Spleen (tissue), 11 donors: Measurements from ENCODE around the gene LDHA. TPM values are rescaled to one million over a fixed set of nuclear protein-coding genes. Genes with fewer than 3 reads are reported as not detected.
"Not testable (repeated sequence)": the region's sequence is repeated elsewhere in the genome, so short reads cannot be mapped to it uniquely, and the experiment has no call there.

ENCODE experiments used
- DNase-seq: peaks from one replicate; pipeline ENCODE4 v3.0.0-alpha.2; 2020
- H3K27ac ChIP-seq, 8 donors: fragments of 200-600 bp; sonication (generic) in 7 of 8; 1 replicate in 4 of 8; 2 replicates in 4 of 8; pipeline versions ENCODE4 v1.5.0 to v1.8.0; 2016 to 2021; ENCODE audit warnings: inconsistent platforms in 4 of 8, mild to moderate bottlenecking in 4 of 8, moderate library complexity in 1 of 8
- H3K27me3 ChIP-seq, 7 donors: fragments of 200-600 bp; sonication (generic) in 6 of 7; replicated peaks in 1 of 7; 1 replicate in 4 of 7; 2 replicates in 3 of 7; pipeline versions ENCODE4 v1.5.0 to v1.8.0; 2016 to 2021; ENCODE audit warnings: inconsistent platforms in 3 of 7, mild to moderate bottlenecking in 1 of 7
- H3K36me3 ChIP-seq, 6 donors: fragments of 200-600 bp; sonication (generic) in 5 of 6; 1 replicate in 4 of 6; 2 replicates in 2 of 6; pipeline versions ENCODE4 v1.5.0 to v1.8.0; 2016 to 2021; ENCODE audit warnings: inconsistent platforms in 2 of 6
- H3K4me1 ChIP-seq, 6 donors: fragments of 200-600 bp; sonication (generic) in 5 of 6; 1 replicate in 3 of 6; 2 replicates in 3 of 6; pipeline versions ENCODE4 v1.5.0 to v1.8.0; 2016 to 2021; ENCODE audit warnings: inconsistent platforms in 3 of 6
- H3K4me3 ChIP-seq, 8 donors: fragments of 200-600 bp; sonication (generic) in 7 of 8; 1 replicate in 4 of 8; 2 replicates in 4 of 8; pipeline versions ENCODE4 v1.5.0 to v1.8.0; 2016 to 2021; ENCODE audit warnings: inconsistent platforms in 4 of 8, mild to moderate bottlenecking in 4 of 8, moderate library complexity in 2 of 8
- H3K9me3 ChIP-seq, 8 donors: fragments of 200-600 bp; sonication (generic) in 7 of 8; 1 replicate in 4 of 8; 2 replicates in 4 of 8; pipeline versions ENCODE4 v1.5.0 to v1.8.0; 2016 to 2021; ENCODE audit warnings: inconsistent platforms in 4 of 8
- CTCF ChIP-seq, 11 experiments: fragments of 200-600 bp in 7 of 11; fragments of 450-650 bp in 4 of 11; sonication (generic) in 4 of 11; IDR thresholded peaks in 8 of 11; conservative IDR thresholded peaks in 3 of 11; 1 replicate in 7 of 11; 2 replicates in 4 of 11; pipeline versions ENCODE4 v1.4.0 to v1.8.0; 2016 to 2021; ENCODE audit warnings: antibody characterized with exemption in 11 of 11, inconsistent platforms in 4 of 11, mild to moderate bottlenecking in 1 of 11
- POLR2A ChIP-seq, 3 donors: fragments of 450-650 bp; IDR thresholded peaks; one replicate each; pipeline ENCODE4 v1.5.1; 2017; ENCODE audit warnings: antibody characterized with exemption in 3 of 3, mild to moderate bottlenecking in 1 of 3
- POLR2AphosphoS5 ChIP-seq, 3 donors: sonication (generic); formaldehyde crosslinking; IDR thresholded peaks; one replicate each; pipeline ENCODE4 v1.5.1; 2017; ENCODE audit warnings: antibody characterized with exemption in 3 of 3
- WGBS, 5 donors: extraction: QIAGEN DNeasy Blood & Tissue Kit in 3 of 5; methylation state at CpG; one replicate each; pipeline versions ENCODE4 v1.1.5 to v1.1.7; 2013 to 2018; 5-methylcytosine and 5-hydroxymethylcytosine counted together
- intact Hi-C: fragments of 100-400 bp; cut with DNase I; formaldehyde crosslinking; loops from one replicate; pipeline ENCODE4 v1.15.0; 2023; ENCODE audit warnings: low total_unique reads
- polyA plus RNA-seq, 3 donors: library from polyadenylated mRNA; stranded (reverse); fragments of 200-250 nt; gene quantifications; one replicate each; pipeline ENCODE4 v1.2.1, GENCODE V29; 2013
- total RNA-seq, 7 donors: library from RNA; depleted of rRNA in 3 of 7; stranded (reverse); fragments of >200 nt in 3 of 7; fragmentation: NEBNext Ultra II Directional in 4 of 7; extraction: Animal tissue kit (Norgen Biotek cat#: 25700) in 4 of 7; gene quantifications; one replicate each; pipeline versions ENCODE4 v1.1.0 to v1.2.1, GENCODE V29; 2016 to 2021
- donor health status: healthy with polysubstance abuse.
- donor health status: DM: no; HTN: no; CAD: no; lungs with moderate emphysema.
- donor health status: DM: no; HTN: no; CAD: no.
- donor health status: Bipolar disorder and iron deficiency.
- donor health status: healthy.
- donor health status: DM: no; HTN: no; CAD: no.
- donor health status: DM: yes; HTN: yes; CAD: no.

LDHA gene
- total and polyA plus RNA-seq, 10 donors, result 139 to 415 (median 257) TPM

GRCh38 chr11:18394928-18395734 is 768 bp downstream of the LDHA start:
- Histone ChIP-seq H3K27ac (peak overlapping the region; percentile 95 to 99 (median 96)), H3K4me1 (peaks cover 8 to 72% (median 35%) of the 10 kb centered on the region in 6 donors), H3K27me3 (no peaks in the 10 kb centered on the region), H3K4me3 (peak overlapping the region; percentile 86 to 95 (median 92)), H3K9me3 (no peaks in the 10 kb centered on the region), H3K36me3 (peaks cover 0 to 36% (median 34%) of the 10 kb centered on the region in 6 donors)
- 0 to 2% (median 1%) methylated on average over 30 to 36 of the region's 36 CpGs for WGBS, 5 donors
- peak; percentile 78 for DNase-seq
- intact Hi-C loops, result loop anchor here (5.0 kb wide), 1 partner anchor 73 kb away; the partner anchor contains the start of genes GTF2H1 and HPS5
- no peak for TF ChIP-seq POLR2AphosphoS5 (IDR thresholded peaks at IDR 0.05)
- no peak for TF ChIP-seq POLR2A (IDR thresholded peaks at IDR 0.05)
- TF ChIP-seq CTCF (IDR thresholded peaks at IDR 0.05 in 8 of 11, conservative IDR thresholded peaks at IDR 0.05 in 3 of 11), result no peak

- 0% methylated on average over 24 to 46 of the region's 46 CpGs for WGBS, 5 donors
- H3K36me3 ChIP-seq, result peaks cover 2 to 44% (median 41%) of the 10 kb centered on the region in 6 donors
- H3K9me3 ChIP-seq, result no peaks in the 10 kb centered on the region
- H3K4me3 ChIP-seq, result peak overlapping the region; percentile 86 to 95 (median 92)
- intact Hi-C loops, result loop anchor here (5.0 kb wide), 1 partner anchor 74 kb away; the partner anchor contains the start of genes GTF2H1 and HPS5
- no peaks in the 10 kb centered on the region for H3K27me3 ChIP-seq
- peaks cover 8 to 72% (median 35%) of the 10 kb centered on the region in 6 donors for H3K4me1 ChIP-seq
- peak overlapping the region; percentile 95 to 99 (median 96) for H3K27ac ChIP-seq
- DNase-seq, result peak; percentile 99
- TF ChIP-seq POLR2A (IDR thresholded peaks at IDR 0.05), result peak in 2 of 3 donors; percentile 30 to 77
- peak; percentile 94 to 98 (median 97) for TF ChIP-seq POLR2AphosphoS5 (IDR thresholded peaks at IDR 0.05)
- TF ChIP-seq CTCF (IDR thresholded peaks at IDR 0.05 in 8 of 11, conservative IDR thresholded peaks at IDR 0.05 in 3 of 11), result peak in 1 of 11 experiments; percentile 9
Observed at GRCh38 chr11:18395735-18396504, 1.6 kb downstream of the LDHA start.

- Histone ChIP-seq H3K4me3 (no peak overlapping the region), H3K27me3 (no peaks in the 10 kb centered on the region), H3K36me3 (peaks cover 2 to 64% (median 61%) of the 10 kb centered on the region in 6 donors), H3K4me1 (peaks cover 8 to 60% (median 33%) of the 10 kb centered on the region in 6 donors), H3K9me3 (no peaks in the 10 kb centered on the region), H3K27ac (no peak overlapping the region)
- no peak for DNase-seq
- no peak for TF ChIP-seq CTCF (IDR thresholded peaks at IDR 0.05 in 8 of 11, conservative IDR thresholded peaks at IDR 0.05 in 3 of 11)
- no peak for TF ChIP-seq POLR2A (IDR thresholded peaks at IDR 0.05)
- no peak for TF ChIP-seq POLR2AphosphoS5 (IDR thresholded peaks at IDR 0.05)
- intact Hi-C loops, result loop anchor here (5.0 kb wide), 1 partner anchor 76 kb away; the partner anchor contains the start of genes GTF2H1 and HPS5
- WGBS, 5 donors, result 91 to 98% (median 97%) methylated on average over 3 of the region's 3 CpGs
Observed at GRCh38 chr11:18397921-18398320, 3.6 kb downstream of the LDHA start.

GRCh38 chr11:18401077-18401476 is 6.7 kb downstream of the LDHA start:
- H3K27ac ChIP-seq, H3K4me3 ChIP-seq, DNase-seq, intact Hi-C loops, H3K27me3 ChIP-seq, H3K9me3 ChIP-seq: not testable (repeated sequence)
- Histone ChIP-seq H3K4me1 (peaks cover 8 to 37% (median 19%) of the 10 kb centered on the region in 6 donors), H3K36me3 (peaks cover 8 to 96% (median 93%) of the 10 kb centered on the region in 6 donors)
- 94 to 99% (median 96%) methylated on average over 9 of the region's 9 CpGs for WGBS, 5 donors
